H1 (cell line): ENCODE data around the gene LSM11. TPM values are rescaled to one million over a fixed set of nuclear protein-coding genes. Genes with fewer than 3 reads are reported as not detected.

Experiments used
- CHD7 ChIP-seq: fragments of 300-600 bp; sonication (generic); IDR thresholded peaks from 2 replicates; pipeline ENCODE4 v1.7.1; 2012; ENCODE audit warnings: low read length, moderate library complexity, mild to moderate bottlenecking, inconsistent platforms; ENCODE audit not compliant: insufficient replicate concordance
- CTBP2 ChIP-seq: IDR thresholded peaks from 2 replicates; pipeline ENCODE4 v1.7.0; 2011; ENCODE audit warnings: borderline replicate concordance, mild to moderate bottlenecking, moderate library complexity, mixed read lengths, low read length; ENCODE audit not compliant: insufficient read depth, insufficient read length
- CTCF ChIP-seq, 3 experiments: IDR thresholded peaks; 1 replicate in 2 of 3; 2 replicates in 1 of 3; pipeline versions ENCODE4 v1.5.1 to v1.6.1; 2011; ENCODE audit warnings: low read length in 3 of 3, mild to moderate bottlenecking in 3 of 3, inconsistent platforms in 2 of 3, low read depth in 1 of 3, moderate library complexity in 1 of 3; ENCODE audit not compliant: insufficient read depth in 1 of 3; ENCODE audit errors: control extremely low read depth in 1 of 3
- E2F6 ChIP-seq: IDR thresholded peaks from 2 replicates; pipeline ENCODE4 v1.6.1; 2012; ENCODE audit warnings: inconsistent platforms
- PHF8 ChIP-seq: fragments of 200-600 bp; sonication (generic); conservative IDR thresholded peaks from 2 replicates; pipeline ENCODE4 v1.7.1; 2012; ENCODE audit warnings: low read depth, mild to moderate bottlenecking, inconsistent platforms, low read length, moderate library complexity
- SP2 ChIP-seq: IDR thresholded peaks from 2 replicates; pipeline ENCODE4 v1.6.1; 2012; ENCODE audit warnings: mild to moderate bottlenecking, low read length, inconsistent platforms
- SRF ChIP-seq: IDR thresholded peaks from 2 replicates; pipeline ENCODE4 v1.6.1; 2011; ENCODE audit warnings: mild to moderate bottlenecking, low read depth, low read length, moderate library complexity
- ZNF274 ChIP-seq: IDR thresholded peaks from 2 replicates; pipeline ENCODE4 v1.7.0; 2012; ENCODE audit warnings: low read length, borderline replicate concordance; ENCODE audit errors: extremely low read depth
- polyA plus RNA-seq, 7 experiments: library from polyadenylated mRNA; depleted of rRNA in 3 of 7; stranded (reverse) in 5 of 7; unstranded in 2 of 7; fragments of >200 nt in 5 of 7; fragments of 200-250 nt in 2 of 7; gene quantifications; 1 replicate in 5 of 7; 2 replicates in 1 of 7; 4 replicates in 1 of 7; pipeline versions ENCODE4 v1.2.1 to v1.2.3, GENCODE V29; 2011 to 2013; ENCODE audit warnings: missing spikeins in 2 of 7, mixed read lengths in 2 of 7
- total RNA-seq: library from RNA; stranded (reverse); fragmentation: NEBNext Ultra II Directional; extraction: Animal tissue kit (Norgen Biotek cat#: 25700); gene quantifications from 2 replicates; pipeline ENCODE4 v1.2.1, GENCODE V29; 2021

The LSM11 gene
- total and polyA plus RNA-seq, 2 of the 8 experiments (the other 6 are each of a cell fraction or from before 2014, with no cell fraction given): 1.8 to 3.9 TPM

- TF ChIP-seq CHD7 (no peak), CTBP2 (no peak), PHF8 (no peak), SRF (no peak), E2F6 (no peak), CTCF (IDR thresholded peaks at IDR 0.05; ENCODE audit: control extremely low read depth in 1 of 3, insufficient read depth in 1 of 3, low read depth in 1 of 3, low read length in 3 of 3) (no peak), ZNF274 (no peak), SP2 (no peak)
Observed at GRCh38 chr5:157734436-157734835, 9.1 kb upstream of the LSM11 start (continued).
